Inflammatory macrophage treated with lipopolysaccharide for 1 hour (primary cell): ENCODE results near the gene TRAM2.

Experiments used
- DNase-seq, 2 donors: peaks; one replicate each; pipeline ENCODE4 v3.0.0-alpha.2; 2020 to 2022

Gene TRAM2

DNA sequence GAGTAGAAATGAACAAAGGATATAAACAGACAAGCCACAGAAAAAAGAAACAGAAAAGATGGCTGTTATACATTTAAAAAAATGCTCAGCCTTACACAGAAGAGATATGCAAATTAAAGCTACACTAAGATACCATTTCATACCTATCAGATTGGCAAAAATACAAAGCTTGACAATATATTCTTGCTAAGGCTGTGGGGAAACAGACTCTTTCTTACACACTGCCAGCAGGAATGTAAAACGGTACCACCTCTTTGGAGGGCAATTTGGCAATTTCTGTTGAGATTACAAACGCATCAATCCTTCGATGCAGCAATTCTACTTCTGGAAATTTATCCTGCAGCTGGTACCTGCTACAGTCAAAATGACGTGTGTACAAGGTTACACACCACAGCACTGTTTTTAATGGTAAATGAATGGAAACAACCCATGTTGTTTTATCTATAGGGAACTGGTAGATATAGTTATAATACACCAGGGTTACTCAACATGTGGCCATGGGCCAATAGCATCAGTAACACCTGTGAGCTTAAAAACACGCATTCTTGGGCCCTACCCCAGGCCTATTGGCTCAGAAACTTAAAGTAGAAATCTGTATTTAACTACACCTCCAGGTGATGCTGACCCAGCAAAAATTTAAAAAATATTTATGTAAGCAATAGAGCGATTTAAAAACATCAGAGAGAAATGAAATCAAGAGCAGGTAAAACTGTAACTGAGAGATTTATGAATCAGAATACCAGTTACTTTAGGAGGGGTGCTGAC, 53.3 kb downstream of the TRAM2 start:
- no peak for DNase-seq

DNA sequence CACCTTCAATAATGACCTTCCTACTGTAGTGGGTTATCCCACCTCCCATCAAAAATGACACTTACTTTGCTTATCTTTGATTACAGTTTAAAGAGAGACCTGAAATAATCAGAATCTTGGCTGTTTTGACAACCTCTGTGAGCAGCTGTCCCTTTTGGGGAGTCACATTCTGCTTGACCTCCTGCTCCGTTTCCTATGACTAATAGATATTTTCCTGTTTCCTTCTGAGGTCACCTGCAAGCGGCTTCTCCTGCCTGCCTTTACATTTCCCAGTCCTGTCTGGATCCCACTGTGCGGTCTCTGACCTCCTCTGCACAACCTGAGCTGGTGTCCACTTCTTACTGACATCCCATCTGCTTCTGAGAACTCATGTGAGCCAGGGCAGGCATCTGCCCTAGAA, 54.2 kb downstream of the TRAM2 start:
- no peak for DNase-seq

DNA sequence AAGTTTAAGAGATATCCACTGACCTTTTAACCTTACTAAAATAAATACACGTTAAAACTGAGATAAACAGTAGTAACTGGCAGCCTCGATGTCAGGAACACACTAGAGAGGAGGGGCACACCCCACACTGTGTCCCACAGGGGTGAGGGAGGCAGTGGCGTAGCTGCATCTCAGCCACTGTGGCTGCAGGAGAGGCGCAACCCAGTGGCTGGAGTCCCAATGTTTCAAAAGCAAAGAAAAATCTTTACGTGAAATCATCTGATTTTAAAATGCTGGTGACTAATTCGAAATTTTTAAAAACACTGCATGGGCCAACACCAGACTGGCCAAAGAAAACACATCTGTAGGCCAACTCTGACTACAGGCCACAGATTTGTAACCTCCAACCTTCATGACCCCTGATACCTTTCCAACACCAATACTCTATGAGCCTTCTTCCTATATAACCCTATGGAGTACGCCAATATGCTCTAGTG, 54.7 kb downstream of the TRAM2 start:
- no peak for DNase-seq

DNA sequence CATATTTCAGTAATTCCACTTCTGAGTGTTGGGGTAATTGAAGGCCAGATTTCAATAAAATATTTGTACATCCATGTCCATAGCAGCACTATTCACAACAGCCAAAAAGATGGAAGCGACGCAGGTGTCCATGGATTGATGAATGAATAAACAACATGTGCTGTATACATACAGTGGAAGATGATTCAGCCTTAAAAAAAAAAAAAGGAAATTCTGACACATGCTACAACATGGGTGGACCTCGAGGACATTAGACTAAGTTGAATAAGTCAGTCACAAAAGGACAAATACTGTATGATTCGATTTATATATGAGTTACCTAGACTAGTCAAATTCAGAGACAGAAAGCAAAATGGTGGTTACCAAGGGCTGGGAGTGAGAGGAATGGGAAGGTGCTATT, 57.2 kb downstream of the TRAM2 start:
- no peak for DNase-seq

DNA sequence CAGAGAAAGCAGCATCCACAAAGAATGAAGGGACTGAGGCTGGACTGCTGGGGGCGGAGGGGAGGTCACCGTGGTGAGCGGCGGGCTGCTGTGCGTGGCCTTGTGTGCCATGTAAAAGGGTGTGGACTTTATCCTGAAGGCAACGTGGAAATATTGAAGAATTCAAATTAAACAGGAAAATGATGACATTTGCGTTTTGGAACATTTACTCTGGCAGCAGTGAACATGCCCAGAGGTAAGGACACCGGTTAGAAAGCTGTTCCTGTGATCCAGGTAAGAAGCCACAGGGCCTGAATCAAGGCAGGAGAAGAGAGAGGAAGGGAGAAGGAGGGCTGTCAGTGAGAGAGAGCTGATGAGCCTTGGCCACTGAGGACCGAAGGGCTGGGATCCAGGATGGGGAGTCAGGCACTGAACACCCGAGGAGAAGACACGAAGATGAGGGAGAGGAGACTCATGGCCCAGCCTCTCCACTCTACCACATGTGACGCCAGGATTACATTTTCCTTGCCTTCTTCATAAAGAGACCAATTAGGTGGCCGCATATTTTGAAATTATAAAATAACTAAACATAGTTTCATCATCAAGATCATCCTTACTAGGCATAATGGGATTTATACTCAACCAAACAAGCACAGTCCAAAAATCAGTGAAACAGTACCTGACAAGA, 58.4 kb downstream of the TRAM2 start:
- DNase-seq: no peak

DNA sequence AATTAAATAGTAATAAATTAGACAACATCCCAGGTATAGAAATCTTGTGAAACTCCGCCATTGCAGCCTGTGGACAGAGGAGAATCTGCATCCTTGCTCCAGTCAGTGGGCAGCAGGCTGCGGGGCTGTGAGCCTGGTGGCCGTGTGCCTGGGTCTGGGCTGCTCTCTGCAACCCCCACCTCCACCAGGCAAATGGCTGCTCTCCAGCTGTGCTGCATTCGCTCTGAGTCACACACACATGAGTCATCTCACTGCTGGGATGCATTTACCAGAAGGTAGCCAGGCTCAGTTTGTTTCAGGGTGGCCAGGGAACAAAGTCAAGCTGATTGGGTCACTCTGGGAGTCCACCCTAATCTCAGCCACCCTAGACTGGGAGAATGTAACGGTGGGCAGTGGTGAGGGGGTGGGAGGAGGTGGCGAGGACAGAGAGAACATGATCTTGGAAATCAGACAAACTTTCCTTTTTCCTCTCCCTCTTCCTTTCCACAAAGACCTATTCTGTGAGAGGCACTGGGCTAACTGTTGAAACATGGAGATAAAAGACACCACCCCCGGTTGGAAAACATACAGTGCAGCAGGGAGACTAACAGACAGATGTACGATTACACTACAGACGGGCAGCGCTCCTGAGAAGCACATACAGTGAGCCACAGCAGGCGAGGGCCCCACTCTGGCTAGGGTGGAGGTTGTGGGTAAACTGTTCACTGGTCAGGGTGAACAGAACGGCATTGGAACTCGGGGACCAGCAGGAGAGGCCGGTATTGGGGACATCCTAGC, 59.2 kb downstream of the TRAM2 start:
- peak; percentile 31 to 39 for DNase-seq

DNA sequence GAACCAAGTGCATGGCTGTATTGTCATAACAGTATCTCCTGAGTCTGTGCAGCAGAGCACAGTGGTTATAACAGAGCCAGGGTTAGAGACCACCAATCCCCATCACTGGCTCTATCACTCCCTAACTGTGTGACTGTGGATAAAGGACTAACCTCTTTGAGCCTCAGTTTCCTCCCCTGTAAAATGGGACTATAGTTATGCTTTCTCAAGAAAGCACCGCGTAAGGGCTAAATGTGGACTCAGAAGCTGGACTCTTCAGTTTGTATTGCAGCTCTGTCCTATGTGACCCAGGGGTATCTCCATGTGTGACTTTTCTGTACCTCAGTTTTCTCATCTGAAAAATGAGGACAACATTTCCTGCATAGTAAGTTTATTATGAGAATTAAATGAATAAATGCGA, 59.9 kb downstream of the TRAM2 start:
- DNase-seq: no peak

DNA sequence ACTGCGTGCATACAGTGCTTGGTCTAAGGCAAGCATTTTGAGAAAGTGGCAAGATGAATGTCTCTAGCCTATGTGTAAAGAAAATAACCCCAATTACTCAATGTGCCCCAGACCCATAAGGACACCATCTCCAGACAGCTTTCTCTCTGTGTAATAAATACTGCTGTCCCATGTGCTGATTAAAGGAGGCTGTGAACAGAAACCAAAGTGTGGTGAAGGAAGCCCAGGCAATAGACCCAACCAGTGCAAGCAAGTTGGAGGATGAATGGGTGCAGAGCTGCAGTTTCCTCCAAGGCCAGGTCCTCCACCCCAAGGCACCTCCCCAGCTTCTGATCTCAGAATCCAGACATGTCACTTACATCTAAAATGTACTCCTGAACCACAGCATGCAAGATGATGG, 60.6 kb downstream of the TRAM2 start:
- no peak for DNase-seq

DNA sequence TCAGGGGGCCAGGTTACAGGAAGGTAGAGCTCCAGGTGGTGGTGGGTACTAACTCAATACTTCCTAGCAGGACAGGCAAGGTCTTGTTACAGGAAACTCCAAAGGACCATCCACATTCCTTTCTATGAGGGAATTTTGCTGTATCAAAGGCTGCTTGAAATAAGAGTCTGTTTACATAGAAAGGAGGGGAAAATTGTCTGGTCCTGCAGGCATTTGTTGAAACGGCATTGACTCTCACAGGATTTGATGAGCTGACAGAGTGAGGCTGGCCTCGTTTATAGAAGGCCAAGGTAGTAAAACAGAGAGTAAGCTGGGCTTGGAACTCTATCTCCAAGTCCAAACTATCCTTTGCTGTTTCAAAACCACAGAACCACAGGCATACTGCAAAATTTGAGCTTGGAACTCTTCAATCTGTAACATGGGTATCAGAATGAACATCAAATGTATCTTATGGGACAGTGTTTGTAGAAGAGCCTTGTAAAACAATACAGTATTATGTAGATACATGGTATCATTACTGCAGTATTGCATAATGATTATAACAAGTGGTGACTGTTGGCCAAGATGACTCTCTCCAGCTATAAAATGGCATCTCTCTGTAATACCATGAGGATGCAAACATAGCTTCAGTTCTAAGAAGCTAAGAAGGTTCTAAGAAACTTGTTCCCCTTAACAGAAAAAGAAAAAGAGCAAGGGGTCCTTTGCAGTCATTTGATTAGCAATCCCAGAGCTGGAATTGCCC, 61.5 kb downstream of the TRAM2 start:
- no peak for DNase-seq

DNA sequence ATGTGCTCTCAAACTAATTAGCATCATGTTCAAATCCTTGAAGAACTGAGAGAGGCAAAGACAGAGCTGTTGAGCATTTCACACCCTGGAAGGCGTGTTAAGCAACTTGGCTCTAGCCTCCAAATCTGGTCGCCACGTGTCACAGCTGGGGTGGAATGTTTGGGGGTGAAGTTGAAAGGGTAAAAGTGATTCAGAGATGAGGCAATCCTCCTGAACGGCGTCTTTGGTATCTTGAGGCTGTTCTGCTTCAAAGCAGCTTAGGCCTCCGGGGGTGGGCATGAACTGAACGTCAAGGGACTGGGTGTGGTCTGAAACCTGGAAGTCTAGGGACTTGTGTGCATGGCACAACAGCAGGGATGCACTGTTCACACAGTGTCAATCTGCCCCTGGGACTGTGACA, 62.3 kb downstream of the TRAM2 start:
- peak; percentile 50 to 82 for DNase-seq

DNA sequence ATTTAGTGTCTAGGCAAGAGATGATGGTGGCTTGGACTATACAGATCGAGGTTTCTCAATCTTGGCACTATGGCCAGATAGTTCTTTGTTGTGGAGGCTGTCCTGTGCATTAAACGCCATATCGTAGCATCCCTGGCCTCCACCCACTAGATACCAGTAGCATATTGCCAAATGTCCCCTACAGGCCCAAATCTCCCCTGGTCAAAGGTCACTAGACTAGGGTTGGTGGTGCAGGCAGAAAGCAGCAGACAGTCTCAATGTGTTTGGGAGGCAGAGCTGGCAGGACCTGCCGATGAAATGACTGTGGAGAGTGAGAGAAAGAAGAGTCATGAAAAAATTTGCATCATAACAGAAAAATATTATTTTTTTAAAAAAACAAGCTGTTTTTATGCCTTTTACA, 63.0 kb downstream of the TRAM2 start:
- DNase-seq: no peak

DNA sequence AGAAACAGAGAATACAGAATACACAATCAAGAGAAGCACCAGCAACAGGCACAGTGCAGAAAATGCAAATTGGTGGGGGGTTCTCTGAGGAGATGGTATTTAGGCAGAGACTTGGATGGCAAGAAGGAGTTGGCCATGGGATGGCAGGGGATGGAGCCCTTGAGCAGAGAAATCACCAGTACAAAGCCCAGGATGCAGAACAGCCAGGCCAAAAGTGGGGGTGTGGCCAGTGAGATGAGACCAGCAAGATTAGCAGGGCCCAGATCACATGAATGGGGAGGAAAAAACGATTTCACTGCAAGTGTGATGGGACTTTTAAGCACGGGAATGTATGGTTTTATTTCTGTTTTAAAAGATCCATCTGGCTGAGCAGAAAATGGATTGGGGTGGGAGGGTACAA, 63.4 kb downstream of the TRAM2 start:
- no peak for DNase-seq

DNA sequence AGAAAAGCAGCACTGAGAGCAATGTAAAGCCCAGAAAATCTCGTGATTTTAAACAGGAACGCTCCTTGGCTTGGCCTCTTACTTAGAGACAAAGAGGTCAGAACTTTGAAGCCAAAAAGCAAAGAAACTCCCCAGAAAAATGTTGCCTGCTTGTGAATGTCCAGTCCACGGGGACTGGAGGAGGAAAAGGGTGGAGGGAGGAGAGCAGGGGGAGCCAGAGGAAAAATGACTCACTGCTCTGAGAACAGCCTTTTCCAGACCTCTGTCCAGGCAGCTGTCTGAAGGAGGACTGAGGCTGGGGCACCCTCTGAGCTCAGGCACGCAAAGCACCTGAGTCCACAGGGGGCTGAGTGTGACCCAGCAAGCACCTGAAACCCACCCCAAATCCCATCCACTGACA, 64.7 kb downstream of the TRAM2 start:
- DNase-seq: no peak

DNA sequence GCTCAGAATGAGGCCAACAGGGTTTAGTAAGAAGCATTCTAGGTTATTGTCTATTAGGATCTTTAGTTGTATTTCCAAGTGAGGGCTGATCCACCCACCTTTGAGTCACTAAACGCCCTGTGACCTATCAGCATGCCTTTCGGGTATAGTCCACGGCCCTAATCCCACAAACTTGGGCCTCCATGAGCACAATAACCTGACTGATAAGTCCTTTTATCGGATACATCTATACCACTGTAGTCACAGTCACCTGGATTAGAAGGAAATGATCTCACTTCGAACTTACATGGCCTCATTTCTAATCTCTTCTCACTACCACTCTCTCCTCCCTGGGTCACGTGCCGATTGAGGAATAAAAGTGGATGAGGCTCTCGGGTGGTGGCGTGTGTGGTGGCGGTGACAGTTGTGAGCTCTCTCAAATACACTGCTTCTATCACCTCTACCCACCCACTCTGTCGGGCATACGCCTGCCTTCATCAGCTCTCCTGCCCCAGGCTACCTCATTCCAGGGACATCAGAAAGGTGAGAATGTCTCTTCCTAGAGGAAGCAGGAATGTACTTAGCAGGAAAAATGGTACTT, 65.2 kb downstream of the TRAM2 start:
- DNase-seq: no peak

DNA sequence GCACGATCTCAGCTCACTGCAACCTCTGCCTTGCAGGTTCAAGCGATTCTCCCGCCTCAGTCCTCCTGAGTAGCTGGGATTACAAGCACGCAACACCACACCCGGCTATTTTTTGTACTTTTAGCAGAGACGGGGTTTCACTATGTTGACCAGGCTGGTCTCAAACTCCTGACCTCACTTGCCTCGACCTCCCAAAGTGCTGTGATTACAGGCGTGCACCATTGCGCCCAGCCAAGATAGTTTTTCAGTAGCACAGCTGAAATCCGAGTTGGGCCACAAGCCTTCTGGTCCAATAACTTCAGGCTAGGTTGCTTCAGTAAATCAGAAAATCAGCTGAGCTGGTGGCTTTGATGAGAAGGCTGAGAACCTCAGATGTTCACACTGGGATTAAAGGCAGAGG, 65.7 kb downstream of the TRAM2 start:
- DNase-seq: no peak

DNA sequence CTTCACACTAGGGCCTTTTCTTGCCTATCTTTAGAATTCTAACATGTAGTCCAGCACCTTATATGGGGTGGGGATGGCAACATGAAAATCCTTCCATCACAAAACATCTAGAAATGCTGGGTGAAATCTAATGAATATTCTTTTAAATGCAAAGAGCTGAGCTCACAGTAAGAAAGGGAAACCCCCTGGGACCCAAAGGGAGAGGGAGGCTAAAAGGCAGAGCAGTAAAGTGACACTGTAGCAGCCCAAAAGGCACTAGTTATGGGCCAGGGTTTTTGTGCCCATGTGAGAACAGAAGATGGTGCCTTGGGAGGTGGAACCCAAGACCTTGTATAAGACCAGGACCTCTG, 66.7 kb downstream of the TRAM2 start:
- no peak for DNase-seq

DNA sequence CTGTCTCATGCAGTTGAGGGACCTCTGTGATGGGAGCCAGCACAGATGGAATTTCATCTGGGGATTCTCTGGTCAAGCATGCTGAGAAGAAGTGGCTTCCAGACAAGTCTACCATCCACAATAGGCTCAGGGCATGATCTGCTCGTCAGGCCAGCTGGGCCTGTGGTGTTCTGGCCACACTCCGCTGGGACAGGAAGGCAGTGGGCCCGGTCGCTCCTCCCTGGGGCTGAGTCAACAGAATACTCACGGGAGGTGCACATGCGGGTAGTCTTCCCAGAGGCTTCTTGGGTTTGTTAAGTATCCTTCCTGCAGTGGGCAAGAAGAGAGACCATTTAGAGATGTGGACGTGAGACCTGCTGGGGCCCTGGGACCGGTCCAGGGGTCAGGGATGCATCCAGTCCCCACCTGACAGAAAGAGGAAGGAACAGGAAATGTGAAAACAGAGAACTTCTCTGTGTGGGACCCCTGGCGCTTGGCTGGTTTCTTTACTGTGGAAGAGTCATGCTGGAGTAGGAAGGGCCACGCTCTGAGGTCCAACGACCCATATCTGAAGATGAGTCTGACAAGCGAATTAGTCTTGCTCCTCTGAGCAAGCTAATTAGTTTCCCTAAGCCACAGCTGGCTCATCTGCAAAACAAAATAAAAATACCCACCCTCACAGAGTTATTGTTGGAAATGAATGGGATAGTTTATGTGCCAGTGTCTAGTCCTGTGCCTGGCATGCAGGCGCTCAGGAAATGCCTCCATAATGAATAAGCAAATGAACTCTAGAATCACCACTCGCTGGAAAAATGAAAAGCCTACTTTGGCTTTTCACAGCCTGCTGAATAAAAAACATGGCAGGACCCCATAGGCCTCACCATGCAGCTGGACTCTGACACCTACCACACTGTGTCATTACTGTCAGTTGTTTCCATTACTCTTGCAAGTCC, 67.3 kb downstream of the TRAM2 start:
- no peak for DNase-seq

DNA sequence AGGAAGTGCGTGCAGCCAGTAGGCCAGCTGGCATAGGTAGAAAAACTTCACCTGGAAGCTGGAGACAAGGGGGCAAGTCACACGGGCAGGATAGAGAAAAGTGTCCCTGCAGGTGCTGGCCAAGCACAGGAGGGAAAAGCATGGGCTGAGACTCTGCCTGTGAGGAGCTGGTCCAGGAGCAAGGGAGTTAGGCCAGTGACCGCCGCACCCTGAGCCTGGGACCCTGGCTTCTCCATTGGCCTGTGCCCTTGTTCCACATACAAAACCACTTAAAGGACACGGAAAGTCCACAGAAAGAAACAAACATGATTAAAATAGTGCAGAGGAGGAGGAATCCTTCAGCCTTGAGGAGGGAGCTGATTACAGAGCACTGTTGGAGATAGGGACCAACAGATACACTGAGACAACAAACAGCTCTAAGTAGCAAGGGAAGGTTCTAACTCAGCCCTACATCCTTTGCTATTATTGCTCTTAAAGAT, 68.6 kb downstream of the TRAM2 start:
- no peak for DNase-seq

DNA sequence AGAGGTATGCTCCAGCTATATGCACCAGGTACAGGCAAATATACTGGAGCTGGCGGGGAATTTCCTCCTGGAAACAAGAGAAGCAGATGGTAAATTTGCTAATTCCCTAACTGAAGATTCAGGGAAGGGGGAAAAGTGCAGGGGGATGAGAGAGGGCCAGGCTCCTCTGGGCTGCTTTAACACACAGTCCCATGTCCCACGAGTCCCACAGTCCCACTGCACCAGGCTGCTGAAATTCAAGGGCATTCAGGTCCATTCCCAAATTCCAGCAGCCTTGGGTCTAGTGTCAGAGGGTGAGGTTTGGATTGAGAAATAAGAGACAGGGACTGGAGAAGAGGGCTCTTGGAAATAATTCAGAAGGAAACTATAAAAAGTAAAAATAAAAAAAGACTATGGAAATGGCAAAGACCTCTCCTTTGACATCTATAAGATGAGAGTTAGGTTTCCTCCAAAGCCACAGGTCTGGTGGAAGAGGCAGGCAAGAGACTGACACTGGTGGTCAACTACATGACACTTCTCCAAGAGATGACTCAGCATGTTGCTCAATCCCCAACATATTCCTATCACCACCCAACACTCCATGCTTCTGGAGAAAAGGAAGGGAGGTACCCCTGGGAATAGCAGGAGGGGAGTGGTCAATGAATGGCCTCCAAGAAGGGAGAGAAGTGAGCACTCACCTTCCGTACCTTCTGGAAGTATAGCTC, 69.2 kb downstream of the TRAM2 start:
- DNase-seq: no peak

DNA sequence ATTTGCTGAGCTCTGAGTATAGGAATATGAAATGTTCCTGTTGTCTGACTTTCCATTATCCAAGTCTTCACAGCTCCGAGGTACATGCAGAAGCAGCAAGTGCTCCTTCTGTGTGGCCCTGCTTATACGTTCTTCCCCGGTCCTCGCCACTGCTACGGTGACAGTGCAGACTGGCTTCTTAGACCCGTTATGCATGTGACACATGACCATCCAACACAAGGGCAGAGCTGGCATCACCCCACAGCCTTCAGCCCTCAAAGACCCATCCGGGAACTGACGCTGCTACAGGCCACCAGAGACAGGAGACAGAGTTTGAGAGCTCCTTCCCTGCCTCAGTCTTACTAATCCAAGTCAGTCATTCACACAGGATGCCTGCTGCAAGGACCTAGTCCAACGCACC, 70.4 kb downstream of the TRAM2 start:
- DNase-seq: no peak
